AG04449 (cell line): ENCODE measurements around the gene XPR1.
"Not testable (repeated sequence)": the region's sequence is repeated elsewhere in the genome, so short reads cannot be mapped to it uniquely, and the experiment has no call there.

Experiments
- CTCF ChIA-PET: fragments of 350-600 bp; formaldehyde crosslinking; extraction: SDS; loops from one replicate; lab custom pipeline; 2021; ENCODE audit warnings: antibody characterized with exemption; lab: Yijun Ruan, JAX
- POLR2A ChIA-PET: fragments of 400-600, 350-600 bp; formaldehyde crosslinking; extraction: SDS; loops from one replicate; lab custom pipeline; 2020; ENCODE audit warnings: antibody characterized with exemption, inconsistent platforms; lab: Yijun Ruan, JAX
- DNase-seq: peaks from one replicate; pipeline ENCODE4 v3.0.0-alpha.2; 2010; ENCODE audit warnings: low read depth, low spot score
- H3K4me3 ChIP-seq: 2 replicates; pipeline ENCODE4 v1.5.1; 2011; ENCODE audit warnings: low read depth, mild to moderate bottlenecking, control low read depth, low read length
- CTCF ChIP-seq: IDR thresholded peaks from one replicate; pipeline ENCODE4 v1.5.1; 2011; ENCODE audit warnings: mild to moderate bottlenecking, moderate library complexity, low read length, control low read depth, inconsistent platforms; ENCODE audit not compliant: insufficient read depth; ENCODE audit errors: missing control alignments

Gene XPR1

GRCh38 chr1:180781718-180782117, 149.9 kb downstream of the XPR1 start:
- CTCF ChIA-PET: no interaction called here
- no peak overlapping the region for H3K4me3 ChIP-seq
- no peak for DNase-seq
- POLR2A ChIA-PET: no interaction called here
- no peak for TF ChIP-seq CTCF

- no peak for TF ChIP-seq CTCF
- ChIA-PET POLR2A (no interaction called here), CTCF (interaction anchor here (0.8 kb wide), 1 partner anchor 11 kb away, joined by 6 read pairs; no protein-coding TSS in a partner anchor)
- no peak overlapping the region for H3K4me3 ChIP-seq
- no peak for DNase-seq
These were observed 153.5 kb downstream of the XPR1 start for GRCh38 chr1:180785291-180785690.

- no peak for DNase-seq
- CTCF ChIA-PET: interaction anchor here (0.8 kb wide), 1 partner anchor 11 kb away, joined by 6 read pairs; no protein-coding TSS in a partner anchor
- H3K4me3 ChIP-seq: no peak overlapping the region
- POLR2A ChIA-PET: no interaction called here
- no peak for TF ChIP-seq CTCF
These were observed 154.1 kb downstream of the XPR1 start for GRCh38 chr1:180785887-180786286.

GRCh38 chr1:180786624-180787023, 154.8 kb downstream of the XPR1 start:
- H3K4me3 ChIP-seq: no peak overlapping the region
- DNase-seq: no peak
- ChIA-PET CTCF (interaction anchor here (0.8 kb wide), 1 partner anchor 14 kb away, joined by 3 read pairs; no protein-coding TSS in a partner anchor), POLR2A (interaction anchor here (0.6 kb wide), 1 partner anchor 56 kb away, joined by 3 read pairs; no protein-coding TSS in a partner anchor)
- no peak for TF ChIP-seq CTCF

- H3K4me3 ChIP-seq: no peak overlapping the region
- DNase-seq: no peak
- TF ChIP-seq CTCF: no peak
- ChIA-PET CTCF (no interaction called here), POLR2A (no interaction called here)
These were observed 155.9 kb downstream of the XPR1 start for GRCh38 chr1:180787628-180788307.

- no peak overlapping the region for H3K4me3 ChIP-seq
- no peak for DNase-seq
- ChIA-PET CTCF (interaction anchor here (1.0 kb wide), 1 partner anchor 273 kb away, joined by 3 read pairs; no protein-coding TSS in a partner anchor), POLR2A (interaction anchor here (0.6 kb wide), 1 partner anchor 299 kb away, joined by 3 read pairs; no protein-coding TSS in a partner anchor)
- no peak for TF ChIP-seq CTCF
These were observed 157.6 kb downstream of the XPR1 start for GRCh38 chr1:180789460-180789859.

GRCh38 chr1:180791152-180791551, 159.3 kb downstream of the XPR1 start:
- H3K4me3 ChIP-seq, DNase-seq, CTCF ChIA-PET, POLR2A ChIA-PET: not testable (repeated sequence)
